Measurements from ENCODE around the gene CLTCL1.
"Not testable (repeated sequence)": the region's sequence is repeated elsewhere in the genome, so short reads cannot be mapped to it uniquely, and the experiment has no call there.

CLTCL1 gene

DNA sequence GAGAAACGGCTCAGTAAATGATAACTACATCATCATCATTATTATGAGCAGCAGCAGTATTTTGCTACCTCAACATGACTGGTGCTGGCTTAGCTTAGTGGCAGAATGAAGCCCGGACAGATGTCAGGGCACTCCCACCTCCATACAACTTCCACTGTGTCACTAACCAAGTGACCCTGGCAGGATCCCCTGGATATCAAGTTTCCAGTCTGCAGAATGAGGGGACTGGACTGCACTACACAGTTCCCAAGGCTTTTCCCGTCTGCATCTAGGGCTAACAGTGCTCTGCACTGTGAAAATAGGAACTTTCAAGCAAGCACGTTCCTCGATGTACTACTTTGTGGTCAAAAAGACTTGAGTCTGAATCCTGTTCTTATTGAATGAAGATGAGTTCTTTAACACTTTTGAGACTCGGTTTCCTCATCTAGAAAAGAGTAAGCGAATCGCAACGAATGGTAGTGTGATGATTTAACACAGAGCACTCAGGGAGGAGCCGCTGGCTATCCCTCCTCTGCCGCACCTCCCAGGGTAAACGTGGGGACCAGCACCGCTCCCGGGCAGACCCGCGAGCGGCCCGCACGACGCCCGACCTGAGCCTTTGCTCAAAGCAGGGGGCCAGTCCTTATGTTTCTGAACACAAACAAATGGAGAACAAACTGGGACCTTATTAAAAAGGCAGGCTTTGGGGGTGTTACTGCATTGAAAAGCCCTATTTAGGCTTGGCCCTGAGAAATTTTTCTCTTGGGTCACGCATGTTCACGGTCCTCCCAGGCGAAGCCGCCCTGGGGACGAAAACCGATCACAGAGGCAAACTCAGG is 910 bp downstream of the CLTCL1 start:
- DNase-seq (ENCODE audit: low read depth), result no peak

DNA sequence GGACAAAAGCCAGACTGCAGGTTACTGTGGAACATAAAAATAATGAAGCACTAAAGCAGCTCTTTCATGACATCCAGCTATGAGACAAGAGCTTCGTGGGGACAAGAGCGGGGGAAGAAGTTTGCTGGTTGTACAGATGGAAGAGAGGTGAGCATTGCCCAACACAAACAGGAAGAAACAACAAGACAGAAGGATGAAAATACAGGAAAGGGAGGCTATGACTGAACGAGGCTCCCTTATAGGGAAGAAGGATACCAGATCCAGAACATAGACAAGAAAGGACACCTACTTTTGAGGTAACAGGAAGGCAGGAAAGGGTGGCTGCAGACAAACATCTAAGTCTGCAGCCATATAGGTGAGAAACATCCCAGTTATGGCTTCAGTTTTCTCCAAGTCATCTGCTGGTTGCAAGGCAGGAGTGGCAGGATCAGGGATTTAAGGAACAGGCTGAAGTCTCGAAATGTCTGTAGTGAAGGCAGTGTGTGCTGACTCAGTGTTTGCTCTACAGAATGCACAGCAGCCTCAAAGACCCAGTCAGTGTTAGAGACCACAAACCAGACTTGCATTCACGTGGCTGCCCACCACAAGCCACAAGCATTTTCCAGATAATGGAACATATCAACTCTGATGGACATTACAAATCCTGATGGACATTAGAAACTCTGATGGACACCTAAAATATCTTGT is 1.9 kb downstream of the CLTCL1 start:
- no peak for DNase-seq (ENCODE audit: low read depth)

DNA sequence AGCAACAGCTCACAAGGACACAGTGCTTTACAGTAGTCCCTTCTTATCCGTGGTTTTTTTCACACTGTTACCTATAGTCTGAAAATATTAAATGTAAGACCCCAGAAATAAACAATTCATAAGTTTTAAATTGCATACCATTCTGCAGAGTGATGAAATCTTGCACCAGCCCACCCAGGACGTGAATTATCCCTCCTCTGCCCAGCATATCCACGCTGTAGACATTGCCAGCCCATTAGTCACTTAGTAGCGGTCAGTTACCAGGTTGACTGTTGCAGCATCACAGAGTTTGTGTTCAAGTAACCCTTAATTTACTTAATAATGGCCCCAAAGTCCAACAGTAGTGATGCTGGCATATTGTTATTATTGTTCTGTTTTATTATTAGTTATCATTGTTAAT is 3.6 kb downstream of the CLTCL1 start:
- DNase-seq (ENCODE audit: low read depth), result no peak

DNA sequence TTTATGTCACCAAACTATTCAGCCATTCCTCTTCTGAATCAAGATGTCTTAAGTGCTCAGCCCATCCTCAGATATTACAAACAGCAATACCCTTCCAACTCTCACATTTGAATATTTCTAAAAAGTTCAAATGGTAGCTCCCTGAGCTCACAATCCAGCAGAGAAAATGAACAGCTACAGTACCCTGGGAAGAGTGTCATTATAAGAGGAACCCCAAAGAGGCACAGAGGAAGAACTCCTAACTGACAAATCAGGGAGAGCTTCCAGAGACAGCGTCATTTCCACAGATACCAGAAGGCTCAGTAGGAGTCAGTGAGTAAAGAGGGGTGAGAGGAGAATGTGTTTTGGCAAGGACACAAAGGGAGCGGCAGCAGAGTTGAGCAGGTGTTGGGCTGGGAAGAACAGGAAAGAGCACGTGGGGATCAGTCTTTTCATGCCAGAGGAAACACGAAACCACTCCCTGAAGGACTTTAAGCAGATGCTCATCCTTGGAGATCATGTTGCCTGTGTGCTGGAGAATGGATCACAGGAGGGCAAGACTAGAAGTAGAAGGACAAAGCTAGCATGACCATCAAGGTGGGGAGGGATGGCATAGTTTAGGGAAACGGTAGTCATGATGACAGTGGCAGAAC is 4.3 kb downstream of the CLTCL1 start:
- no peak for DNase-seq (ENCODE audit: low read depth)

DNA sequence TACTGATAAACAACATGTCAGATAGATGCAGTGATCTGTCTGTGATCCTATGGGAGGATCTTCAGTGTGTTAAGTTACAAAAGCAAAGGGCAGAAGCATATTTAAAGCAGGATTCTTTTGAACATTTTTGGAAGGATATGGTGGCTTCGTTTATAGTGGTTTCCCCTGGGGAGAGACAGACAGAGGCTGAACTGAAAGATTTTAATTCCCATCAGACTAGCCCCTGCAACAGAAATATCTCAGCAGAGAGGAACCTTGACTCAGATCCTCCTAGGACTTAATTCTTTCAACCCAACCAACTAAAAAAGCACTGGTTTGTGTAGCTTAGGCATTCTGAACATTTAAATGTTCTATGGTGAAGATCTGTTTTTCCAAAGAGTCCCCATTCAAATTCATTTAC is 5.7 kb downstream of the CLTCL1 start:
- no peak for DNase-seq (ENCODE audit: low read depth)

DNA sequence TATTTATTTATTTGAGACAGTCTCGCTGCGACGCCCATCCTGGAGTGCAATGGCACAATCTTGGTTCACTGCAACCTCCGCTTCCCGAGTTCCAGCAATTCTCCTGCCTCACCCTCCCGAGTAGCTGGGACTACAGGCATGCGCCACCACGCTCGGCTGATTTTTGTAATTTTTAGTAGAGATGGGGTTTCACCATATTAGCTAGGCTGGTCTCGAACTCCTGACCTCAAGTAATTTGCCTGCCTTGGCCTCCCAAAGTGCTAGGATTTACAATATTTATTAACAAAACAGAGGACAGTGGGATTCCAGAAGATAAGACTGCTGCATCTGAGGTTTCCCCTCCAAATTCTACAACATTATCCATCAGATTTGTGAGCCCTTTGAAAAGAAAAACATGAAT is 12.4 kb downstream of the CLTCL1 start:
- DNase-seq (ENCODE audit: low read depth), result not testable (repeated sequence)

DNA sequence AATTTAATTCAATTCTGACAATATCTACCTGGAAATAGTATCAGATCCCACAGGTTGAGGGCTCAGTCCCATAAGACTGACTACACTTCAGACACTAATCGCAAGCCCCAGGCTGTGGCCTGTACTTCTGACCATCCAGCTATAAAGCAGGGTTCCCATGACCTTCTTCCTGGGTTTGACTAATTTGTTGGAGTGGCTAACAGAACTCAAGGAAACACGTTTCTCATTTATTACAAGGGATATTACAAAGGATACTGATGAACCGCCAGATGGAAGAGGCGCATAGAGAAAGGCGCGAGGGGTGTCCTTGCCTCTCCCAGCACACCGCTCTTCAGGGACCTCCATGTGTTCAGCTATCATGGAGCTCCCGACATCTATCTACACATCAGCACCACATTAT is 13.7 kb downstream of the CLTCL1 start:
- DNase-seq (ENCODE audit: low read depth), result no peak

DNA sequence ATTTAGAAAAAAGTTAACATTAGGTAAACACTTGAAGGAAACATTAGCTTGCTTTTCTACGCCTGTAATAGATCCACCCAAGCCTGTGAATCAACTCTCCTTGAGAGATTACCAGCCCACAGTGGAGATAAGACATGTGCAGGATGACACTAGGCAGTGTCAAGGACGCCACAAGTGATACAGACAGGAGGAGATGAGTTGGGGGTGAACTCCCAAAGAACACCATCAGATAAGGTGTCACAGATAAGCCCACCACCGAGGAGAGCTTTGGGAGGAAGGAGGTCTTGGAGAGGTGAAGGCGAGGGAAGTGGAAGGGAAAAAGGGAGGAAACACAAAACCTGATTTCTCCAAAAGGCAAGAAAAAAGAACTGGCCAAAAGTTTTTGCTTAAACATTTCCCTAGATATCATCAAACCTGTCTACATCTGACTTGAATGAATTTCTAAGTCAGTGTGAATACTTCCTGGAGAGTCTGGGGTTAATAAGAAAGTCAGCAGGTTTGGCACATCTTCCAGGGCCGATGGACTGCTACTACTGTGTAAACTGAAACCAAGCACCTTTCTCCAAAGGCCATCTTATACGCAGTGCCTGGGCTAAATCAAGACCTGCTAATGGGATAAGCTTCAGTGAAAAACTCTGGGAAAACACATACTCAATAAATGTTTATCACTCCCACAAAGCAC is 15.5 kb downstream of the CLTCL1 start:
- DNase-seq (ENCODE audit: low read depth), result no peak

DNA sequence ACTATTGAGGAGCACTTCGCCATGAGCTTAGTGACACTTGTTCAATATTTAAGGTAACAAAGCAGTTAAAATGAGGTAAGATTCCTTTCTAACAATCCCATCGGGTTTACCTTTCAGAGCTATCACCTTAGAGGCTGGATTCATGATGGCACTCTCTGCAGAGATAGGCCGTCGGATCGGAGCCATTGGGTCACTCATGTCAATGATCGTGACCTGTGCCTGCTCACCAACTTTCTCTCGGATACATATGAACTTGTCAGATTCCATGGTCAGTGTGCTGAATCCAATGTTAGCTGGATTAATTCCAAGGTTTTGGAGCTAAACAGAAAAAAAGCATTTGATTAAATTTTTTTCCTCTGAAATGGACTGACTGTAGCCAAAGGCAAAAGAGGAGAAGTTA is 16.0 kb downstream of the CLTCL1 start:
- DNase-seq (ENCODE audit: low read depth), result no peak

DNA sequence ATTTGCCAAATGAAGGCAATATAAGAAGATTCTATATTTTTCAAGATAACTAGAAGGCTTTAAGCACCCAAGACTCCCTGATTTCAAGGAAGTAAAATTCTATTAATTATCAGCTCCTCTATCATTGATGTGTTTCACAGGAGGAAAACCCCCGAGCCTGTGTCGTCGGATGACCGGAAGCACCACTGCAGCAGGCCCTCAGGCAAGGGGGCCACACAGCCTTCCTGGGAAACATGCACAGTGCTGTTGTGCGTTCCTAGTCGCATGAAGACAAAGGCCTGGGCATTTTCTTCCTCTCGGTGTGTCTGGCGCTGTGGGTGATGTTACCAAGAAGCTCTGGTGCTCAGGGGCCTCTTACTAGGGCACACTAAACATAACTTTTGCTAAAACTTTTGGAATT is 16.4 kb downstream of the CLTCL1 start:
- DNase-seq (ENCODE audit: low read depth), result no peak

DNA sequence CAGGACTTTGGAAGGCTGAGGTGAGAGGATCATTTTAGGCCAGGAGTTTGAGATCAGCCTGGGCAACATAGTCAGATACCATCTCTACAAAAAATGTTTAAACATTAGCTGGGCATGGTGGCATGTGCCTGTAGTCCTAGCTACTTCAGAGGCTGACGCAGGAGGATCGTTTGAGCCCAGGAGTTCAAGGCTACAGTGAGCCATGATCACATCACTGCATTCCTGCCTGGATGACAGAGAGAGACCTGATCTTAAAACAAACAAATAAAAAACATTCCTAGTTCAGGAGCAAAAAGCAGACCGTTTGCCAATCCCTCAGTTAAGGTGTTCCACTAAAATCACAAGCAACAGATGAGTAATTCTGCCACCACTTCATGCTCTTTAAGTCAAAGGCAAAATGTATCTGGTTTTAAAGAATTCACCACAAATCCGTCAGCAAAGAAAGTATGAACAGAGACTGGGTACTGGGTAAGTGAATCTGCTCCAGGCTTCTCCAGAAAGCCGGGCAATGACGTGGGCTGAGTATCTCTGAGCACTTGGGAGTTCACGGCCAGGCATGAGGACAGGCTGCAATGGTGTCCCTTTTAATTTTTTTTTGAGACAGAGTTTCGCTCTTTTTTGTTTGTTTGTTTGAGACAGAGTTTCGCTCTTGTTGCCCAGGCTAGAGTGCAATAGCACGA is 19.5 kb downstream of the CLTCL1 start:
- no peak for DNase-seq (ENCODE audit: low read depth)

DNA sequence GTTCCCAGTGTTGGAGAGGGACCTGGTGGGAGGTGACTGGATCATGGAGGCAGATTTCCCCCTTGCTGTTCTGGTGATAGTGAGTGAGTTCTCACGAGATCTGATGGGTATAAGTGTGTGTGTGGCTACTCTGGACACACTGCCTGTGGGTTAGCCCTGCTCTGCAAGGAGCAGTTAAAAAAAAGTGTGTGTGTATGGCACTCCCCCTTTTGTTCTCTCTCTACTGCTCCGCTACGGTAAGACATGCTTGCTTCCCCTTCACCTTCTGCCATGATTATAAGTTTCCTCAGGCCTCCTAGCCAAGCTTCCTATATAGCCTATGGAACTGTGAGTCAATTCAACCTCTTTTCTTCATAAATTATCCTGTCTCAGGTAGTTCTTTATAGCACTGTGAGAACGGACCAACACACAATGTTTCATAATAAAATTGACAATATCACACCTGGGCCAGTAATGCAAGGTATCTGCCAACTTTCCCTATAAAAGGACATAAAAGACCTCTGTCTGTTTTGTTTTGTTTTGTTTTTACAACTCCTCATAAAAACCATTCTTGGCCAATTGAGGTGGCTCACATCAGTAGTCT is 20.2 kb downstream of the CLTCL1 start:
- no peak for DNase-seq (ENCODE audit: low read depth)

DNA sequence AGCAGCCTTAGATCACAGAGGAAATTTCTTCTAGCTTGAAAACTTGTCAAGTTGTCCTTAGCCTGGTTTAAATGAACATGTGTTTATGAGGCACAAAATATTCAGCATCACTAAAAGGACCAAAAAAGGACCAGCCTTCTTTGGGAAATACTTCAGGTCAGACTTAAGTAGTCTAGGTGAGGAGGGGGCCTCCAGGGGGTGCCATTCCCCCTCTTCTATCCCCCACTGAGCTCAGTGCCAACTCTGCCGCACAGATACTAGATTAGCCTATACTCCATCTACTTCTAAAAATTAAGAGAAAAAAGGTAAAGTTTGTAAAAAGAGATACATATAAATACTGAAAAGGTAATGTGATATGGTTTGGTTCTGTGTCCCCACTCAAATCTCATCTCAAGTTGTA is 20.6 kb downstream of the CLTCL1 start:
- no peak for DNase-seq (ENCODE audit: low read depth)

DNA sequence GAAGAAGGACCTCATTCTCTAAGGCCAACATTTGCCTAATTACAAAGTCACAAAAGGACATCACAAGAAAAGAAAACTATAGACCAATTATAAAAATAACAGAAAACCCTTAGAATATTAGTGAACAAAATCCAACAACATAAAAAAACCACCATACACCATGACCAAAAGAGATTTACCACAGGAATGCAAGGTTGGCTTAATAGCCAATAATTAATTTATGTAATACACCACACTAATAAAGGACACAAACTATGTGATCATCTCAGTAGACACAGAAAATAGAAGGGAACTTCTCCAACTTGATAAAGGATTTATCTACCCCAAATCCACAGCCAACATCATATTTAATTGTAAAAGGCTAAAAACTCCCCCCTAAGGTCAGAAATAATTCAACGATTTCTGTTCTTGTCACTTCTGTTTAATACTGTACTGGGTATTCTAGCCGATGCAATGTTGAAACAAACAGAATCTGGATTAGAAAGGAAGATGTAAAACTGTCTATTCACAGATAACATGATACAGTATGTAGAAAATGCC is 24.9 kb downstream of the CLTCL1 start:
- no peak for DNase-seq (ENCODE audit: low read depth)

DNA sequence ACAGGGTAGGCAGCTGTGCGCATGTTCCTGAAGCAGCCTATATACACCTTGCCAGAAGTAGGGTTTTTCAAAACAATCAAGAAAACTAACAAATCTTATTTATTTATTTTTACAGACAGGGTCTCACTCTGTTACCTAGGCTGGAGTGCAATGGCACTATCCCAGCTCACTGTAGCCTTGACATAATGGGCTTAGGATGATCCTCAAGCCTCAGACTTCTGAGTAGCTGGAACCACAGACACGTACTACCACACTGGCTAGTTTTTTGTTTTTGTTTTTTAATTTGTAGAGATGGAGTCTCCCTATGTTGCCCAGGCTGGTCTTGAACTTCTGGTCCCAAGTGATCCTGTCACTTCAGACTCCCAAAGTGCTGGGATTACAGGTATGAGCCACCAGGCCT is 25.7 kb downstream of the CLTCL1 start:
- DNase-seq (ENCODE audit: low read depth), result no peak

DNA sequence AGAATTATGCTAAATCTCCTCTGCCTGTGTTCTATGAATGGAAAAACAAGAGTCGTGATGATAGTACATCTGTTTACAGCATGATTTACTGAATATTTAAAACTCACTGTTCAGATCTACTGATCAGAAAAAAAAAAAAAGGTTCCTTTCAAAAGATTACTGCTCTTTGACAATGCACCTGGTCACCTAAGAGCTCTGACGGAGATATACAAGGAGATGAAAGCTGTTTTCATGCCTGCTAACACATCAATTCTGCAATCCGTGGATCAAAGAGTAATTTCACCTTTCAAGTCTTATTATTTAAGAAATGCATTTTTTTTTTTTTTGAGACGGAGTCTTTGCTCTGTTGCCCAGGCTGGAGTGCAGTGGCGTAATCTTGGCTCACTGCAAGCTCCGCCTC is 30.7 kb downstream of the CLTCL1 start:
- DNase-seq (ENCODE audit: low read depth), result no peak

DNA sequence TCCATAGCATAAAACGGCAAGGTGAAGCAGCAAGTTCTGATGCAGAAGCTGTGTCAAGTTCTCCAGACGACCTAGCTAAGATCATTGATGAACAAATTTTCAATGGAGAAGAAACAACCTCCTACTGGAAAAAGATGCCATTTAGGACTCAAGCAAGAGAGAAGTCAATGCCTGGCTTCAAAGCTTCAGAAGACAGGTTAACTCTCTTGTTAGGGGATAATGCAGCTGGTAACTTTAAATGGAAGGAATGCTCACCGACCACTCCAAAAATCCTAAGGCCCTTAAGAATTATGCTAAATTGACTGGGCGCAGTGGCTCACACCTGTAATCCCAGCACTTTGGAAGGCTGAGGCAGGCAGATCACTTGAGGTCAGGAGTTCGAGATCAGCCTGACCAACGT is 31.3 kb downstream of the CLTCL1 start:
- DNase-seq (ENCODE audit: low read depth), result no peak

DNA sequence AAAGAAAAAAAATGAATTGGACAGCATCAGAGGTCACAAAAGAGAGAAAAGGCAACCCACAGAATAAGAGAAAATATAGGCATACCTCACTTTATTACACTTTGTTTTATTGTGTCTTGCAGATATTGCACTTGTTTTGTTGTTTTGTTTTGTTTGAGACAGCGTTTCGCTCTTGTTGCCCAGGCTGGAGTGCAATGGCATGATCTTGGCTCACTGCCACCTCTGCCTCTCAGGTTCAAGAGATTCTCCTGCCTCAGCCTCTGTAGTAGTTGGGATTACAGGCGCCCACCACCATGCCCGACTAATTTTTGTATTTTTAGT is 32.6 kb downstream of the CLTCL1 start:
- DNase-seq (ENCODE audit: low read depth), result not testable (repeated sequence)

DNA sequence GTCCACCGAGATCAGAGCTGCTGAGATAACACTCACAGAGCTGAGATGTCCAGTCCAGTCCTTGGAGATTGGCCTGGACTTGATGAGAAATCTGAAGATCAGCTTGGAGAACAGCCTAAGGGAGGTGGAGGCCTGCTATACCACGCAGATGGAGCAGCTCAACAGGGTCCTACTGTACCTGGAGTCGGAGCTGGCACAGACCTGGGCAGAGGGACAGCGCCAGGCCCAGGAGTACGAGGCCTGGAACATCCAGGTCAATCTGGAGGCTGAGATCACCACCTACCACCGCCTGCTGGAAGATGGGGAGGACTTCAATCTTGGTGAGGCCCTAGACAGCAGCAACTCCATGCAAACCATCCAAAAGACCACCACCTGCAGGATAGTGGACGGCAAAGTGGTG is 33.1 kb downstream of the CLTCL1 start:
- DNase-seq (ENCODE audit: low read depth), result no peak

DNA sequence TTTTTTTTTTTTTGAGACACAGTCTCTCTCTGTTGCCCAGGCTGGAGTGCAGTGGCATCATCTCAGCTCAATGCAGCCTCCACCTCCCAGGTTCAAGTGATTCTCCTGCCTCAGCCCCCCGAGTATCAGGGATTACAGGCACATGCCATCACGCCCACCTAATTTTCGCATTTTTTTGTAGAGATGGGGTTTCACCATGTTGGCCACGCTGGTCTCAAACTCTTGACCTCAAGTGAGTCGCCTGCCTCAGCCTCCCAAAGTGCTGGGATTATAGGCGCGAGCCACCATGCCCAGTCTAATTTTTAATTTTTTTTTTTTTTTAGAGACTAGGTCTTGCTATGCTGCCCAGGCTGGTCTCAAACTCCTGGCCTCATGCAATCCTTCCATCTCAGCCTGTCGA is 35.2 kb downstream of the CLTCL1 start:
- DNase-seq (ENCODE audit: low read depth), result not testable (repeated sequence)

DNA sequence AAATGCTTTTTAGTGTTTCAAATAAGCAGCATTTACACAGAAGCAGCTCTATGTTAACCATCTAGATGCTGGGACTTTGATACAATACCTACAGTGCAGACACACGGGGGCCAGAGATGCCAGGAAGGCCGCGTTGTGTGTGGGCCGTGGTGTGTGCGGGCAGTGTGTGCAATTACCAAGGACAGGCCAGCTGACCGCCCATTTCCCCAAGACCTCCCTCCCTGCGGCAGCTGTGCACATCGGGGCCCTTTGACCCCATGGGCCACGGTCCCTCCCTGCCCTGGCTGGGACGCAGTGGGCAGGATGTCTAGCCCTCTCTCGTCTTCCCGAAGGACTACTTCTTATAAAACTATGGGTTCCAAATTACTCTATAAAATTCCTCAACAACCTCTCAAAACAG is 38.4 kb downstream of the CLTCL1 start:
- no peak for DNase-seq (ENCODE audit: low read depth)

Measured in stimulated activated CD8-positive, alpha-beta memory T cell treated with anti-CD3 and anti-CD28 coated beads, Interleukin-7, amount 100 ng/mL, for 24 hours (primary cell).